DMS114 treated with DMSO at 0.1 percent for 48 hours (cell line): Measurements from ENCODE around the gene CCDC7.
"Not testable (repeated sequence)": the region's sequence is repeated elsewhere in the genome, so short reads cannot be mapped to it uniquely, and the experiment has no call there.

Experiments
- DNase-seq: peaks from one replicate; lab custom pipeline; 2025; ENCODE audit not compliant: unreplicated experiment; lab: John Stamatoyannopoulos, UW

CCDC7 gene

GRCh38 chr10:32548208-32548607 is 102.3 kb downstream of the CCDC7 start:
- DNase-seq = no peak

GRCh38 chr10:32556783-32557395 is 110.9 kb downstream of the CCDC7 start:
- no peak for DNase-seq

GRCh38 chr10:32562695-32563094 is 116.8 kb downstream of the CCDC7 start:
- DNase-seq = not testable (repeated sequence)

- no peak for DNase-seq
Measured at GRCh38 chr10:32577448-32577847, 131.5 kb downstream of the CCDC7 start.

- DNase-seq = no peak
Measured at GRCh38 chr10:32582946-32583345, 137.0 kb downstream of the CCDC7 start.

- DNase-seq = not testable (repeated sequence)
Measured at GRCh38 chr10:32598022-32598421, 152.1 kb downstream of the CCDC7 start.

- no peak for DNase-seq
Measured at GRCh38 chr10:32600317-32600716, 154.4 kb downstream of the CCDC7 start.

- DNase-seq = not testable (repeated sequence)
Measured at GRCh38 chr10:32601562-32601961, 155.6 kb downstream of the CCDC7 start.

- no peak for DNase-seq
Measured at GRCh38 chr10:32605787-32606186, 159.8 kb downstream of the CCDC7 start.

GRCh38 chr10:32610543-32610942 is 164.6 kb downstream of the CCDC7 start:
- not testable (repeated sequence) for DNase-seq

GRCh38 chr10:32616438-32616837 is 170.5 kb downstream of the CCDC7 start:
- no peak for DNase-seq

- DNase-seq = no peak
Measured at GRCh38 chr10:32618482-32618881, 172.5 kb downstream of the CCDC7 start.

GRCh38 chr10:32621969-32622368 is 176.0 kb downstream of the CCDC7 start:
- no peak for DNase-seq

- no peak for DNase-seq
Measured at GRCh38 chr10:32622409-32622808, 176.5 kb downstream of the CCDC7 start.

- no peak for DNase-seq
Measured at GRCh38 chr10:32627183-32627582, 181.2 kb downstream of the CCDC7 start.

GRCh38 chr10:32629910-32630309 is 184.0 kb downstream of the CCDC7 start:
- no peak for DNase-seq

- no peak for DNase-seq
Measured at GRCh38 chr10:32646535-32646934, 200.6 kb downstream of the CCDC7 start.

- no peak for DNase-seq
Measured at GRCh38 chr10:32650246-32650655, 204.3 kb downstream of the CCDC7 start.

- not testable (repeated sequence) for DNase-seq
Measured at GRCh38 chr10:32657430-32657829, 211.5 kb downstream of the CCDC7 start.

GRCh38 chr10:32661346-32661745 is 215.4 kb downstream of the CCDC7 start:
- DNase-seq = no peak

- no peak for DNase-seq
Measured at GRCh38 chr10:32680803-32681557, 235.0 kb downstream of the CCDC7 start.

GRCh38 chr10:32684291-32684690 is 238.4 kb downstream of the CCDC7 start:
- DNase-seq = no peak

- DNase-seq = no peak
Measured at GRCh38 chr10:32687116-32687515, 241.2 kb downstream of the CCDC7 start.
